Measurements from ENCODE around the gene MICOS13.

The MICOS13 gene

GRCh38 chr19:5645409-5645808 lies 34.9 kb downstream of the MICOS13 start:
- DNase-seq (ENCODE audit: insufficient read length, low spot score), result no peak
- TF ChIP-seq, protein P1, sequence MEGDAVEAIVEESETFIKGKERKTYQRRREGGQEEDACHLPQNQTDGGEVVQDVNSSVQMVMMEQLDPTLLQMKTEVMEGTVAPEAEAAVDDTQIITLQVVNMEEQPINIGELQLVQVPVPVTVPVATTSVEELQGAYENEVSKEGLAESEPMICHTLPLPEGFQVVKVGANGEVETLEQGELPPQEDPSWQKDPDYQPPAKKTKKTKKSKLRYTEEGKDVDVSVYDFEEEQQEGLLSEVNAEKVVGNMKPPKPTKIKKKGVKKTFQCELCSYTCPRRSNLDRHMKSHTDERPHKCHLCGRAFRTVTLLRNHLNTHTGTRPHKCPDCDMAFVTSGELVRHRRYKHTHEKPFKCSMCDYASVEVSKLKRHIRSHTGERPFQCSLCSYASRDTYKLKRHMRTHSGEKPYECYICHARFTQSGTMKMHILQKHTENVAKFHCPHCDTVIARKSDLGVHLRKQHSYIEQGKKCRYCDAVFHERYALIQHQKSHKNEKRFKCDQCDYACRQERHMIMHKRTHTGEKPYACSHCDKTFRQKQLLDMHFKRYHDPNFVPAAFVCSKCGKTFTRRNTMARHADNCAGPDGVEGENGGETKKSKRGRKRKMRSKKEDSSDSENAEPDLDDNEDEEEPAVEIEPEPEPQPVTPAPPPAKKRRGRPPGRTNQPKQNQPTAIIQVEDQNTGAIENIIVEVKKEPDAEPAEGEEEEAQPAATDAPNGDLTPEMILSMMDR (IDR thresholded peaks at IDR 0.05; ENCODE audit: insufficient read depth, missing control alignments), result no peak
- FAIRE-seq, result no peak

DNA sequence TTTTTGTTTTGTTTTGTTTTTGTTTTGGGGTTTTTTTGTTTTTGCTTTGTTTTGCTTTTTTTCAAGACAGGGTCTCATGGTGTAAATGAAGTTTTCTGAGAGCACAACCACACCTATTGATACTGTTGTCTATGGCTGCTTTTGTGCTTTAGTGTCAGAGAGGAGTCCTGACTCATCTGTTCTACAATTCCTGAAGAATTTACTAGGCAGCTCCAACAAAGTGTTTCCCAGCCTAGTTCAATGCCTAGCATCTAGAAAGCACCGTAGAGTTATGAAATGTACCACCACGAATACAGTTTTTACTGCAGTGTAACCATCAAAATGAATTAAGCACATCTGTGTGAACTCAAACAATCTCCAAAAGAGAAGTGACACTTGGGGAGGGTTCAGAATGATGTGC lies 36.3 kb downstream of the MICOS13 start:
- DNase-seq (ENCODE audit: insufficient read length, low spot score) (no peak), FAIRE-seq (no peak)
- TF ChIP-seq, protein P1 (IDR thresholded peaks at IDR 0.05; ENCODE audit: insufficient read depth, missing control alignments), result no peak

- DNase-seq (ENCODE audit: insufficient read length, low spot score) (no peak), FAIRE-seq (no peak)
- TF ChIP-seq, protein P1 (IDR thresholded peaks at IDR 0.05; ENCODE audit: insufficient read depth, missing control alignments), result no peak
These were observed 37.3 kb downstream of the MICOS13 start for GRCh38 chr19:5643060-5643459.

- FAIRE-seq (no peak), DNase-seq (ENCODE audit: insufficient read length, low spot score) (no peak)
- TF ChIP-seq, protein P1 (IDR thresholded peaks at IDR 0.05; ENCODE audit: insufficient read depth, missing control alignments), result no peak
These were observed 38.1 kb downstream of the MICOS13 start for GRCh38 chr19:5642204-5642603.

DNA sequence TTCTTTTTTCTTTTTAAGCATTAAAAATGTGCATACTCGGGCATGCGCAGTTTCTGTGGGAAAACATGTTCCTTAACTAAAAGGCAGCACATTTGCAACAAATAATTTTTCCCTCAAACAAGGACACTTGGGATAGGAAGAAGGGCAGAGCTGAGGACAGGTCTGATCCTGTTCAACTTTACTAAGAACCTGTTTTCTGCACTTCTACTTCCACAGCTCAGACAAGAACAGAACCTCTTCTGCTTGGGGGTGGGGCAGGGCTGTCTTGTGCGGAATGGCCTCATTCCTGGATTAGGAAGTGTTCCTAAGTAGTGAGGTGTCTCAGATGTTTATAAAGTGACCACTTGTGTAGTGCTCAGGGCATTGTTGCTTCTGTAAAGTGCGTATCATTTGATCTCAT lies 39.1 kb downstream of the MICOS13 start:
- FAIRE-seq, result no peak

GRCh38 chr19:5637971-5638370 lies 42.3 kb downstream of the MICOS13 start:
- FAIRE-seq (no peak), DNase-seq (ENCODE audit: insufficient read length, low spot score) (no peak)
- TF ChIP-seq, protein P1 (IDR thresholded peaks at IDR 0.05; ENCODE audit: insufficient read depth, missing control alignments), result no peak

More for the DNA sequence above, 39.1 kb downstream of the MICOS13 start:
- no peak for DNase-seq (ENCODE audit: insufficient read length, low spot score)
- TF ChIP-seq, protein P1 (IDR thresholded peaks at IDR 0.05; ENCODE audit: insufficient read depth, missing control alignments), result no peak

GRCh38 chr19:5635427-5635826 lies 44.9 kb downstream of the MICOS13 start:
- DNase-seq (ENCODE audit: insufficient read length, low spot score) (no peak), FAIRE-seq (no peak)
- TF ChIP-seq, protein P1 (IDR thresholded peaks at IDR 0.05; ENCODE audit: insufficient read depth, missing control alignments), result no peak

All from D721Med (cell line).